AG09319 (cell line): ENCODE measurements around the gene RPS8.

Experiments
- DNase-seq: peaks from one replicate; pipeline ENCODE4 v3.0.0-alpha.2; 2010; ENCODE audit warnings: low read depth; ENCODE audit errors: extremely low read depth
- CTCF ChIP-seq: IDR thresholded peaks from 2 replicates; pipeline ENCODE4 v1.5.1; 2011; ENCODE audit warnings: low read depth, mild to moderate bottlenecking, inconsistent platforms, low read length, moderate library complexity

Gene RPS8

GRCh38 chr1:44828003-44828651 lies 52.8 kb downstream of the RPS8 start:
- TF ChIP-seq CTCF = no peak
- DNase-seq = no peak
